HepG2 (cell line): Measurements from ENCODE around the gene CDK11A. TPM values are rescaled to one million over a fixed set of nuclear protein-coding genes. Genes with fewer than 3 reads are reported as not detected.
A peak's percentile ranks its signal among the peaks of the same experiment; 100 is the strongest.

Source experiments
- ATAC-seq: fragments of 200-7000 bp; cut with Tn5 transposase; 3 replicates; pipeline ENCODE4 v1.9.1; 2020; ENCODE audit warnings: mild to moderate bottlenecking, moderate library complexity
- BruUV-seq: library from RNA; stranded (reverse); fragments of 400-500 nt; replicated peaks from 2 replicates; lab custom pipeline; 2021; lab: Mats Ljungman, UMichigan
- CTCF ChIA-PET: fragments of 300-600 bp; formaldehyde crosslinking; extraction: SDS; loops from one replicate; lab custom pipeline; 2021; ENCODE audit warnings: low total read pairs, inconsistent platforms, low intra/inter-chr PET ratio; lab: Yijun Ruan, JAX
- POLR2A ChIA-PET: fragments of 350-600 bp; sonication (Branson Sonifier 250); formaldehyde crosslinking; loops from one replicate; lab custom pipeline; 2020; ENCODE audit warnings: antibody characterized with exemption, inconsistent platforms; lab: Yijun Ruan, JAX
- DNase-seq: peaks from one replicate; pipeline ENCODE4 v3.0.0-alpha.2; 2015; ENCODE audit warnings: low spot score
- FAIRE-seq: peaks from 3 replicates; lab custom pipeline; 2011; peaks lifted over from hg19 to GRCh38; lab: Jason Lieb, UNC
- H2AFZ ChIP-seq: one replicate; pipeline ENCODE4 v1.6.1; 2011; ENCODE audit warnings: low read length, inconsistent platforms
- H3K27ac ChIP-seq: fragments of 300-600 bp; 3 replicates; pipeline ENCODE4 v1.8.0; 2011; ENCODE audit warnings: mixed run types, mild to moderate bottlenecking, mixed read lengths, low read length, inconsistent platforms; ENCODE audit not compliant: insufficient read depth; ENCODE audit errors: extremely low read length
- H3K27me3 ChIP-seq, 2 experiments: fragments of 200-600 bp in 1 of 2; 2 replicates in 1 of 2; 3 replicates in 1 of 2; pipeline versions ENCODE4 v1.6.0 to v1.8.0; 2011; ENCODE audit warnings: low read length in 2 of 2, mild to moderate bottlenecking in 2 of 2, moderate library complexity in 2 of 2, inconsistent platforms in 1 of 2; ENCODE audit not compliant: insufficient read depth in 2 of 2, control insufficient read depth in 1 of 2
- H3K36me3 ChIP-seq, 2 experiments: fragments of 200-600 bp in 1 of 2; replicated peaks in 1 of 2; 2 replicates in 1 of 2; 3 replicates in 1 of 2; pipeline versions ENCODE4 v1.5.1 to v1.8.0; 2011; ENCODE audit warnings: low read length in 2 of 2, inconsistent platforms in 1 of 2; ENCODE audit not compliant: insufficient read depth in 2 of 2, control insufficient read depth in 1 of 2
- H3K4me1 ChIP-seq: 2 replicates; pipeline ENCODE4 v1.5.1; 2012; ENCODE audit warnings: low read length, inconsistent platforms; ENCODE audit not compliant: insufficient read depth
- H3K4me2 ChIP-seq: 2 replicates; pipeline ENCODE4 v1.6.0; 2011; ENCODE audit warnings: low read depth, low read length, inconsistent platforms
- H3K4me3 ChIP-seq, 3 experiments: fragments of 200-600 bp in 1 of 3; sonication (generic), shearing (Covaris generic) in 1 of 3; replicated peaks in 1 of 3; 2 replicates each; pipeline ENCODE4 v1.5.1; 2011 to 2016; ENCODE audit warnings: low read length in 3 of 3, inconsistent platforms in 2 of 3, low read depth in 2 of 3, mild to moderate bottlenecking in 2 of 3, control low read depth in 1 of 3, mixed read lengths in 1 of 3; ENCODE audit not compliant: insufficient read depth in 1 of 3
- H3K79me2 ChIP-seq: one replicate; pipeline ENCODE4 v1.6.1; 2011; ENCODE audit warnings: low read length, inconsistent platforms; ENCODE audit not compliant: insufficient read depth
- H3K9ac ChIP-seq: 2 replicates; pipeline ENCODE4 v1.6.0; 2011; ENCODE audit warnings: mild to moderate bottlenecking, low read depth, low read length, inconsistent platforms; ENCODE audit not compliant: insufficient read depth
- H3K9me3 ChIP-seq: 2 replicates; pipeline ENCODE4 v1.5.1; 2012; ENCODE audit warnings: mild to moderate bottlenecking, low read length
- H4K20me1 ChIP-seq: 2 replicates; pipeline ENCODE4 v1.6.0; 2011; ENCODE audit warnings: inconsistent platforms, mild to moderate bottlenecking, low read length, moderate library complexity; ENCODE audit not compliant: insufficient read depth
- AGO2 ChIP-seq: fragments of 200-400 bp; formaldehyde crosslinking; optimal IDR thresholded peaks from 2 replicates; pipeline ENCODE3; 2017; ENCODE audit warnings: mild to moderate bottlenecking, low read depth, low read length, moderate library complexity
- FIP1L1 ChIP-seq: fragments of 200-400 bp; formaldehyde crosslinking; IDR thresholded peaks from 2 replicates; pipeline ENCODE4 v1.6.1; 2018; ENCODE audit warnings: low read depth, mild to moderate bottlenecking, low read length, moderate library complexity, borderline replicate concordance; ENCODE audit not compliant: insufficient read depth
- HNRNPUL1 ChIP-seq: fragments of 200-400 bp; formaldehyde crosslinking; IDR thresholded peaks from 2 replicates; pipeline ENCODE4 v1.6.1; 2017; ENCODE audit warnings: low read depth, mild to moderate bottlenecking, low read length, moderate library complexity
- MLX ChIP-seq: IDR thresholded peaks from 2 replicates; pipeline ENCODE4 v1.6.1; 2016
- POLR2A ChIP-seq, 2 experiments: IDR thresholded peaks; 2 replicates each; pipeline ENCODE4 v1.6.1; 2011; ENCODE audit warnings: low read depth in 2 of 2, low read length in 2 of 2, mild to moderate bottlenecking in 1 of 2, moderate library complexity in 1 of 2; ENCODE audit not compliant: insufficient read depth in 1 of 2
- TRIM24 ChIP-seq: sonication (generic); formaldehyde crosslinking; IDR thresholded peaks from 2 replicates; pipeline ENCODE4 v1.8.0; 2022; ENCODE audit warnings: mild to moderate bottlenecking, missing genetic modification reagents
- ZBTB39 ChIP-seq: sonication (generic); formaldehyde crosslinking; IDR thresholded peaks from 2 replicates; pipeline ENCODE4 v1.5.0; 2020; ENCODE audit warnings: missing genetic modification reagents
- ZFP41 ChIP-seq: sonication (generic); formaldehyde crosslinking; IDR thresholded peaks from 2 replicates; pipeline ENCODE4 v1.4.0; 2020; ENCODE audit warnings: mild to moderate bottlenecking, missing genetic modification reagents, borderline replicate concordance
- ZNF282 ChIP-seq: fragments of 450-650 bp; IDR thresholded peaks from 2 replicates; pipeline ENCODE4 v1.6.1; 2018; ENCODE audit not compliant: partially characterized antibody
- ZNF318 ChIP-seq: sonication (generic); formaldehyde crosslinking; IDR thresholded peaks from 2 replicates; pipeline ENCODE4 v1.4.0; 2020; ENCODE audit warnings: mild to moderate bottlenecking, missing genetic modification reagents
- ZNF337 ChIP-seq: sonication (generic); formaldehyde crosslinking; IDR thresholded peaks from 2 replicates; pipeline ENCODE4 v1.5.1; 2020; ENCODE audit warnings: missing genetic modification reagents, low read depth, mild to moderate bottlenecking, borderline replicate concordance
- ZNF446 ChIP-seq: sonication (generic); formaldehyde crosslinking; IDR thresholded peaks from 2 replicates; pipeline ENCODE4 v1.5.0; 2020; ENCODE audit warnings: mild to moderate bottlenecking, missing genetic modification reagents
- WGBS: methylation state at CpG from one replicate; pipeline ENCODE4 v1.1.6; 2017; ENCODE audit warnings: low lambda C conversion rate; 5-methylcytosine and 5-hydroxymethylcytosine counted together
- in situ Hi-C: cut with HindIII; loops from 2 replicates; pipeline ENCODE4 v1.10.0; 2017; ENCODE audit warnings: low pct_unique_long_range_greater_than_20kb; ENCODE audit not compliant: extremely low pct_ligation_motif_present
- intact Hi-C: fragments of 100-400 bp; cut with micrococcal nuclease; formaldehyde crosslinking; loops from one replicate; pipeline ENCODE4 v1.10.0; 2022; ENCODE audit not compliant: unreplicated experiment
- polyA plus RNA-seq, 8 experiments: library from polyadenylated mRNA; depleted of rRNA in 3 of 8; stranded (reverse) in 7 of 8; unstranded in 1 of 8; fragments of >200 nt; fragmentation: Illumina TruSeq in 4 of 8; extraction: Trizol in 4 of 8; gene quantifications; 2 replicates each; pipeline versions ENCODE4 v1.2.1 to v1.2.3, GENCODE V29; 2011 to 2016; ENCODE audit warnings: low read depth in 4 of 8, missing spikeins in 1 of 8, mixed read lengths in 1 of 8; ENCODE audit not compliant: insufficient read depth in 1 of 8
- total RNA-seq, 5 experiments: library from RNA; depleted of rRNA; stranded (reverse); fragments of >200 nt; fragmentation: Illumina TruSeq; extraction: Trizol; gene quantifications; 2 replicates each; pipeline ENCODE4 v1.2.3, GENCODE V29; 2016; ENCODE audit warnings: low read depth in 1 of 5

Gene CDK11A
- total and polyA plus RNA-seq, 2 of the 13 experiments (the other 11 are each of a cell fraction or from before 2014, with no cell fraction given): 11.2 to 17.9 TPM

DNA sequence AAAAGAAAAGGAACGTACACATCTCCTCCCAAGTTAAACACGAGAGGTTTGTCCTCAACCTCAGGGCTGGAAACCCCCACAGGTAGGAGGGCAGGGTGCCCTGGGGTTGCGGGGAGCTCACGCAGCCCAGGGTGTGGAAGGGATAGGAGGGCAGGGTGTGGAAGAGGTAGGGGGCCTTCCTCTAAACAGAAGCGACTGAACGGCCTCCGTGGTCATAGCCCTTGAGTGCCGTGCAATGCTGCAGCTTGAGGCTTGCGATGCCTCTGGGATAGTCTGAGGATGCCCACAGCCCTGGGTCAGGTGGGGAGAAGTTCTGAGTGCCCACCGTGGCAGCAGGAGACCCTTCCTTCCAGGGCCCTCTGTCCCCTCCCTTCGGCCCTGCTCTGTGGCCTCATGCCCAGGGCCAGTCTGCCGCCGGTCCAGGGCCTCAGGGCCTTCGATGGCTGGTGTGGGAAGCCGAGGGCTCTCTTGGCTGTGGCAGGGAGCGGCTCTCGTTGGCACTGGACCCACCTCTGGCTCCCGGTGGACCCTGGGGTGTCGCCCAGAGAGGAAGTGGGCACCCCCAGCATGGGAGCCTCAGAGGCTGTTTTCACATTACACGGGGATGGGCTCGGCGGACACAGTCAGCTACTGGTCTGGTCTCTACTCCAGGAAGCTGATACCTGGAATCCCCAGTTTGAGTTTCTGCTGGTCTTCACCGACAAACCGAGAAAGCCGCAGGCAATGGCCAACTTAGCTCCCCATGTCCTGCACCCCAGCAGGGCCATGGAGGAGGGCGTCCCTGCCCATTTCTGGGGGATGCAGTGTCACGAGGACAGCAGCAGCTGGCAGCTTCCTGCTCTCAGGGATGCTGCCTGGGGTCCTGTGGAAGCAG, 59.0 kb downstream of the CDK11A start:
- Histone ChIP-seq H3K4me3 (no peak overlapping the region), H3K9me3 (no peaks in the 10 kb centered on the region), H3K36me3 (peaks cover 6 to 23% of the 10 kb centered on the region in 2 experiments; a peak in 4 of 5 replicates), H3K79me2 (no peaks in the 10 kb centered on the region), H3K9ac (no peak overlapping the region), H4K20me1 (no peaks in the 10 kb centered on the region), H3K4me1 (no peaks in the 10 kb centered on the region), H3K4me2 (no peak overlapping the region), H3K27ac (no peak overlapping the region), H2AFZ (no peak overlapping the region), H3K27me3 (no peaks in the 10 kb centered on the region)
- ChIA-PET CTCF (no interaction called here), POLR2A (no interaction called here)
- TF ChIP-seq FIP1L1 (no peak), HNRNPUL1 (no peak), AGO2 (peak; percentile 28), ZNF282 (no peak), ZNF446 (CRISPR knock-in tag) (no peak), TRIM24 (CRISPR knock-in tag) (no peak), ZFP41 (no peak), POLR2A (IDR thresholded peaks at IDR 0.05; ENCODE audit: insufficient read depth in 1 of 2, low read depth in 2 of 2, low read length in 2 of 2) (0 out of 4 replicates have a peak, but pooled peaks of 1 of the 2 experiments have one; percentile 28), MLX (CRISPR knock-in tag) (no peak), ZBTB39 (CRISPR knock-in tag) (no peak), ZNF318 (no peak), ZNF337 (CRISPR knock-in tag) (no peak)
- intact Hi-C loops (no loop called here), in situ Hi-C loops (no loop called here)
- WGBS: 99% methylated on average over 14 of the region's 27 CpGs
- DNase-seq (no peak), FAIRE-seq (no peak), ATAC-seq (peak; percentile 22)
- no TSS peak for BruUV-seq
